ENCODE data around the gene VOPP1.
"Not testable (repeated sequence)": the region's sequence is repeated elsewhere in the genome, so short reads cannot be mapped to it uniquely, and the experiment has no call there.

VOPP1 gene, protein sequence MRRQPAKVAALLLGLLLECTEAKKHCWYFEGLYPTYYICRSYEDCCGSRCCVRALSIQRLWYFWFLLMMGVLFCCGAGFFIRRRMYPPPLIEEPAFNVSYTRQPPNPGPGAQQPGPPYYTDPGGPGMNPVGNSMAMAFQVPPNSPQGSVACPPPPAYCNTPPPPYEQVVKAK

DNA sequence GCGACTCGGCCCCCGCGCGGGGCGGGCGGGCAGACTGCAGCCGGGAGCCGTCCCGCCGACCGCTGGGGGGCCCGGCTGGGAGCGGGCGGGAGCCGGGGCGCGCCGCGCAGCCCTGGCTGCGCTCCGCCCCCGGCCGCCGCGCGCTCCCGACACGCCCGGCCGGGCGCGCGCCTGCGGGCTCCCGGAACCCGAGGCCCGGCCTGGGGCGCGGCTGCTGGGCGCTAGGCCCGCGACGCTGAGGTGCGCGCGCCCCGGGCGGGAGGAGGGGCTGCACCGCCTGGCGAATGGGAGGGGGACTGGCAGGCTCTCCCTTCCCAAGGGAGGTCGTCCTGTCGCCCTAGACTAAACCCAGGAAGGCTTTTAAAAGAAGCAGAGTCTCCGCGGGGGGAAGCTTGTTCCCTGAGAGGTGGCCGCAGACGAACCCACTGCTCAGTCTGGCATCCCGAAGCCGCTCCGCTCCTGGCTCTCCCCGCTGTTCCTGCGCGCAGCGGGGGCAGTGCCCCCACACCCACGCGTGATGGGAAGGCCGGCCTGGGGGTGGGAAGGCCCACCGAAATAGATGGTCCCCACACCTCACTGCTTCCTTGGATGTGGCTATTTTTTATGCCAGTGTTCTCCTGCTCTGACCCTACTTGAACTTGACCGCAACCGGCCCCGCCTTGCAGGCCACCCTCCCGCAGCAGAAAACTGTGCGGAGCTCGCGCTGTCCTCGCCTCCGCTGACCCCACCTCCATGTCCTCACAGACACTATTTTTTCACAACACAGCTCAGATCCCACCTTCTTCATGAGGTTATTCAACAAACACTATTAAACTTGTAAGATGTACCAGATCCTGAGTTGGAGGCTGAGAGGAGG lies at the start of gene VOPP1:
Gene VOPP1 (minus strand): TSS at position 125 of the 856 bp plus-strand sequence. CDS start 178 bp downstream, outside the sequence.
- DNase-seq (ENCODE audit: low read depth): no peak

DNA sequence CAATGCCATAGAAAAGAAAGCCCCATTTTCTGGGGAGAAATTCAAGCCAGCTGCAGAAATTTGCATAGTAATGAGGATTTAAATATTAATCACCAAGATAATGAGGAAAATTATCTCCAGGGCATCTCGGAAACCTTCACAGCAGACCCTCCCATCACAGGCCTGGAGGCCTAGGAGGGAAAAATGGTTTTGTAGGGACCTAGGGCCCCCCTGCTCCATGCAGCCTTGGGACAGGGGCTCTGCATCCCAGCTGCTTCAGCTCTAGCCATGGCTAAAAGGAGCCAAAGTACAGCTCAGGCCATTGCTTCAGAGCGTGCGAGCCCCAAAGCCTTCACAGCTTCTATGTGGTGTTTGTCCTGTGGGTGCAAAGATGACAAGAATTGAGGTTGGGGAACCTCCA lies 46.6 kb upstream of the VOPP1 start:
- no peak for DNase-seq (ENCODE audit: low read depth)

DNA sequence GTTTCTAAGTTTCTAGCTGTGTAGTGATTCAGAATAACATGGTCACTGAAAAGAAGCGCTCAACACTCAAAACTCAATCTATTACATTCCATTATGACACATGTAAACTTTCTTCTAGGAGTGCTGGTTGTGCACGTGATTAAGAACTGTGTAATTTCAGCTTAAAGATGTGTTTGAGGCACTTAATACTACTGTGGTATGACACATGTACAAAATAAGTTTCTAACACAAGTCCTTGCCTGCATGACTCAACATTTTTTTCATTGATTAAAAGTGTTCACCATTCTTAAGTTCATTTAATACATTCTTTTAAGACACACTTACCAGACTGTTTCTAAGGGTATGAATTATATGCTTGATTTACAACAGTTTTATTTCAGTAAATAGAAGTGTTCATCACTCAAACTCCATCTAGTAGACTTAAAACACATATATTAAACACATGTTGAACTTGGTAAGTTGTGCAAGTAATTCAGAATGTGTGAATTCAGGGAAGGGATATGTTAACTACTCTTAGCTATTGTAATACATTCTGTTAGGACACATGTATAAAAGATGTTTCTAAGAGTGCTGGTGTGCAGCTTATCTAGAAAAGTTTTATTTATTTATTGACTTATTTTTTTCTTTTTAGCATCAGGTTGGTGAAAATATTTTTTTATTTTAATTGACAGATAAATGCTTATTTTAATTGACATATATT lies 42.2 kb upstream of the VOPP1 start:
- DNase-seq (ENCODE audit: low read depth): not testable (repeated sequence)

DNA sequence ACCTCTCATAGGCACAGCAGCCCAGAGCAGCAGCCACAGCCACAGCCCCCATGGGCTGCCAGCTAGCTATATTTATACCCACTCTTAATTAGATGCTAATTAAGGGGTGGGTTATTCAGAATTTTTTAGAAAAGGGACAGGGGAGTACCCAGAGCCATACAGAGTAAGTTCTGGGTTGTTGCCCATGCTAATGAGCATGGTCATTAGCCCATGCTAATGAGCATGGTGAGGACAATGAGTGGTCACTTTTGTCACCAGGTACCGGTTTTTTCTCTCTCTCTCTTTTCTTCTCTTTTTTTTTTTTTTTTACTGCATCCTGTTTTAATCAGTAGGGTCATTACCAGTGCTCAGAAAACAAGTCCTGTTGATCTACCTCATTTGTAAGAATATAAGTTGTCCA lies 37.4 kb upstream of the VOPP1 start:
- not testable (repeated sequence) for DNase-seq (ENCODE audit: low read depth)

DNA sequence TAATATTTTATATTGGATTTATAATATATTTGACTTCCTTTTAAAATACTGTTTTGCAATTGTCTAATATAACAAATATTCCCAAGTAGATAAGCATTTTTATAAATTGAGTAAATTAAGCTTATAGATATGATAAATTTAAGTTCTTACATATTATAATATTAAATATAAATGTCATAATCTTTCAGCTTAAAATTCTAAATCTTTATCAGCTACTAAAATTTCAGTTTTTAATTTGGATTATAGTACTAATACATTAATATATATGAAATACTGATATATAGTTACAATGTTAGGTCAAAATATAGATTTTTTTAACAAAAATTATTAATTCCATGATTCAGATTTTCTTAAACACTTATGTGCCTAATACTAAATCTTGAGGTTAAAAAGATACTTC lies 33.4 kb upstream of the VOPP1 start:
- not testable (repeated sequence) for DNase-seq (ENCODE audit: low read depth)

DNA sequence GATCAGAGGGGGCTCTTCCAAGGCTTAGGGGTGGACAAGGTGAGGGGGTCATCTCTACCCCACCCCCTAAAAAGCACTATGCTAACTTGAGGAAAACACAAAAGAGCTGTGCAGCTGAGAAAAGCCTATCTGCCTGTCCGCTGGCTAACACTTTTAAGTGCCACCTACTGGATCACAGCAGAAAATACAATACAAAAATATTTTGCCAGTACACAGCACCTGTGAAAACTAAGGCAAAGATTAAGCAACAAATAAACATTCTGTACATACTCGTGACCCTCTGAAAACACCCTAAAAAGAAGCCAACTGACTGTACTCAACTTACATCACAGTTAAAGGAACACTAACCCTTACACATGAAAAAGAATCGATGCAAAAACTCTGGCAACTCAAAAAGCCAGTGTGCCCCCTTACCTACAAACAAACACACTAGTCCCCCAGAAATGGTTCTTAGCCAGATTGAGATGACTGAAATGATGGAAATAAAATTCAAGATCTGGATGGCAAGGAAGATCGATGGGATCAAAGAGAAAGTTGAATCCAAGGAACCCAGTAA lies 25.7 kb upstream of the VOPP1 start:
- DNase-seq (ENCODE audit: low read depth): not testable (repeated sequence)

DNA sequence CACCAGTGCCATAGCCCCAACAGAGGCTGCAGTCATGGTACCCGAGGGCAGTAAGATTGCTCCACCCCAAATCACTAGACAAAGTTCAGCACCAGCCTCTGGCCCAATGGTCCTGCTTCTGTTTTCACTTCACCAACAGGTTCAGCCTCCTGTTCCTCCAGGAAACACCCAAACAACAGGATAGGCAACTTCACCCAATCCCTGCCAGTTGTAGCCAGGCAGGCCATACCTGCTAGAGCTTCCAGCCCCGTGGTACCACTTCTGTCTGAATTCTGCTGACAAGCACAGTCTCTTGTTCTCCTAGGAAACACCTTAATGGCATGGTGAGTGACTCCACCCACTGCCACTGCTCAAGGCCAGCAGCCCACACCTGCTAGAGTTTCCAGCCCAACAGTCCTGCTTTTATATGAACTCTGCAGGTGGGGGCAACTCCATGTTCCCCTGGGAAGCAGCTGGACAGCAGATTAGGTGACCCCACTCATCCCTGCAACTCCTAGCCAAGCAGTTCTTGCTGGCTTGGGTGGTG lies 25.0 kb upstream of the VOPP1 start:
- DNase-seq (ENCODE audit: low read depth): not testable (repeated sequence)

DNA sequence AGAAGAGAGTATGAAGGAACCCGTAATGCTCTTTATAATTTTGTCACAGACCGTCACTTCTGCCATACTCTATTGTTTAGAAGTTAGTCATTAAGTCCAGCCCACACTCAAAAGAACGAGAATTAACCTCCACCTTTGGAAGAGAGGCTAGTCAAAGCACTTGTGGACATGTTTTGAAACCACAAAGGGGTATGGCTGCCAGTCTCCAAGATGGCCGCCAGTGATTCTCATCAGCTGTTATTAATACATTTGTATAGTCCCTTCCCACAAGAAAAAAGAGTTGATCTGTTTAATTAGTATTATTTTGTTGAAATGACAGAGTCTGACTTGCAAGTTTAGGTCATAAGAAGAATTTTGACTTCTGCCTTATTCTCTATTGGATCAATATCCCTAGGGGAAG lies 23.2 kb upstream of the VOPP1 start:
- DNase-seq (ENCODE audit: low read depth): no peak

DNA sequence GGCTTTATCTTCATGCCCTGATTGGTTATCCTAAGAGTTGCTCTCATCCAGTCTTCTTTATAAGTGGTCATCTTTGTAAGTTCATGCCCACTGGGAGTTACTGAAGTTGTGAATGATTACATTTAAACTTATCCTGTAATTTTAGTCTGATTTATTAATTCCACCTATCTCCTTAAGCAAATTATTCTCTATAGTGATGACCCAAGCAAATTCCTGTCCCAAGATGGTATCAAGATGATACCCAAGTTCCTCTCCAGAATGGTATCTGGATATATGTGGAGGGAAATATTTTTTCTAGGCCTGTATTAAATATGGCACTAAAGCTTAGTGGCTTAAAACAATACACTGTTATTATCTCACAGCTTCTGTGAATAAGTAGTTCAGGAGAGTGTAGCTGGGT lies 22.6 kb upstream of the VOPP1 start:
- DNase-seq (ENCODE audit: low read depth): no peak

DNA sequence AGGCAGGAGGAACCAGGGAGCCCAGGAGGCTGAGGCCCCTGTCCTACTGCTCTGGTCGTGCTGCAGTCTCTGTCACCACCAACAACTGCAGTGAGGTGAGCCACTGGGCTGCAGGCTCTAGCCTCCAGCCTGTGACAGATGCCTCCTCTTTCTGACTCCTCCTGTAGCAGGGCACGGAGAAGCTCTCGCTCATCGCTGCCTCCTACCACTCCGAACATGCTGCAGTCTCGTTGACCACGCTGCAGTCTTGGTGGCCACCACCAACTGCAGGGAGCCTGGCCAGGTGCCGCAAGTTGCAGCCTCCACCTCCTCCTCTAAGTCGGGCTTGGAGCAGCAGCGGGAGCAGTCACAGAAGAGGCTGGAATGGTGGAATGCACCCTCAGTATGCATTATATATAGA lies 22.1 kb upstream of the VOPP1 start:
- DNase-seq (ENCODE audit: low read depth): no peak

DNA sequence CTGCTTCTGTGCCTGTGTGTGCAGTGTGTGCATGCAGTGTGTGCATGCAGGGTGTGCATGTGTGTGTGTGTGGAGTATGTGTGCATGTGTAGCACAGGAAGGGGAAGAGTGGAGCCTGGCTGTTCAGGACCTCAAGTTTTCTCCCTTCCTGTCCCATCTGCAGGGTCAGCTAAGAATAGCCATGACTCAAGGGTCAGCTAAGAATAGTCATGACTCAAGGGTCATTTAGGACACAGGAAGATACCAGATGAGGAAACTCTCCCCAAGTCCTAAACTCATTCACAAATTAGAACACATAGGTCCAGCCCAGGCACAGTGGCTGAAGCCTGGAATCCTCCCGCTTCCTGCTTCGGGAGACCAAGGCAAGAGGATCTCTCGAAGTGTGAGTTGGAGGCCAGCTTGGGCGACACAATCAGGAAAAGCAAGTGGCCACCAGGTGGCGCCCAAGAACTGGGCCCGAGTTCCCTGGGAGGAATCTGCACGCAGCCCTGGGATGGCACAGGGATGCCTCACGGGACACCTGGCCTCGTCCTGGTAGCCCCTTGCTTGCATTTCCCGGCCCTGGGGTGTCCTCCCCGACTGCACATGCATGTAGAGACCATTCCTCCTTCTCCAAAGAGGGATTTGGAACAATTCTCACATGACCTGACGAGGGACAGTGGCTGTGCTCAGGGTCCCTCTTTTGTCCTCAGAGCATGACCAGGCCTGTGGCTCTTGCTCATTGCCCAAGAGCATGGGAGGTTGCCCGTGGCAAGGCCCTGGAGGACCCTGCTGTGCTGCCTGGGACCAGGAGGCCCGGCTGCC lies 21.4 kb upstream of the VOPP1 start:
- DNase-seq (ENCODE audit: low read depth): no peak

DNA sequence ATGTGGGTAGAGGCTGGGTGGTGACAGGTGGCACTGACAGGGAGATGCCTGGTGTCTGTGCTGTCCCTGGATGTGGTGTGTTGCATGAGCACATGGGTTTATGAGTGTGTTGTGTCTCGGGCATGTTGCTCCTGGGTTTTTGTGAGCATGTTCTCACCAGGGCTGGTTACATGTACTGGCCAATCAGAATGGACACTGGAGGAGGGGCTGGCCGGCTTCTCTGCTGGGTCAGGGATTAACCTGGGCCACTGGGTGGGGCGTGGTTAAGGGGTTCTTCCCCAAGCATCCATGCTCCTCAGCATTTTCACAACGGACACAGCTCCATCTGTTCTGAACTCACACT lies 20.8 kb upstream of the VOPP1 start:
- DNase-seq (ENCODE audit: low read depth): no peak

DNA sequence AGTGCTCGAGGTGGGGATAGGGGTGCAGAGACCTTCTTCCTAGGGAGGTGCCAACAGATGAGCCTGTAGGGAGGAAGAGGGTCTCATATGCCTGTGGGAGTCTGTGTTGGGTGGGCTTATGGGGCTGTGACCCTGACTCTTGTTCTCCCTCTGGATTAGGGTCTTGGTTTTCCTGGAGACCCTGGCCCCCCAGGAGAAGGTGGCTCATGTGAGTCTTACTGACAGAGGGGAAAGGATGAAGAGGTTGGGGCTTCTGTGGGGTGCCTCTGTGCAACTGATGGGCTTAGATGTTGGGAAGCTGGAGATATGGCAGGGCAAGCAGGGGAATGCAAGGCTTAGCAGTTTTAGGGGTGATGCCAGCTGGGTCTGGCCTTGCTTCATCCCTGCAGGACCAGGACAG lies 20.2 kb upstream of the VOPP1 start:
- no peak for DNase-seq (ENCODE audit: low read depth)

DNA sequence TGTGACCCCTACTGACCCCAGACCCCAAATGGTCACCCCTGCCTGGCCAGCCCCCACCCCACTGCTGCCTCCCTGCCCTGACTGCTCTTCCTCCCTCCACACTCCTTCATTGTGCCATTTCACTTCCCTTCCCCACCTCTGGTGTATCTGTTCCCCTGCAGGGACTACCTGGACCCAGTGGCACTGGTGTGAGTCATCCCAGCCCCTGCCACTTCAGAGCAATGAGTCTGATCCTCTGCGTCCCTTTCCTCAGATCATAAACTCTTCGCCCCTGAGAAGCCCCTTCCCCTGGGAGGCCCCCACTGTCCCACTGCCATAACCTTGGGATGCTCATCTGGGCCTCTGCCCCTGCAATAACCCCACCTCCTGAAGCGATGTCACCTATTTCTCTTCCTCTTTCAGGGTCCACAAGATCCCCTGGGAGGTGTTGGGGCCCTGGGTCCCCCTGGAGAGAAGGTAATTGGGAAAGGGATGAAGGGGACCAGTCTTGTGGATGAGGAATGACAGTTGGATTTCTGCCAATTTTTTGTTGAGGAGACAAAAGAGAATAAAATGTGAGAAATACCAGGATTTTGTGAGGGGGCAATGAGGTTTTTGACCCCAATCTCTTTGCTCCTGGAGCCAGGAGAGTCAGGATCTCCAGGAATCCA lies 19.1 kb upstream of the VOPP1 start:
- DNase-seq (ENCODE audit: low read depth): no peak

DNA sequence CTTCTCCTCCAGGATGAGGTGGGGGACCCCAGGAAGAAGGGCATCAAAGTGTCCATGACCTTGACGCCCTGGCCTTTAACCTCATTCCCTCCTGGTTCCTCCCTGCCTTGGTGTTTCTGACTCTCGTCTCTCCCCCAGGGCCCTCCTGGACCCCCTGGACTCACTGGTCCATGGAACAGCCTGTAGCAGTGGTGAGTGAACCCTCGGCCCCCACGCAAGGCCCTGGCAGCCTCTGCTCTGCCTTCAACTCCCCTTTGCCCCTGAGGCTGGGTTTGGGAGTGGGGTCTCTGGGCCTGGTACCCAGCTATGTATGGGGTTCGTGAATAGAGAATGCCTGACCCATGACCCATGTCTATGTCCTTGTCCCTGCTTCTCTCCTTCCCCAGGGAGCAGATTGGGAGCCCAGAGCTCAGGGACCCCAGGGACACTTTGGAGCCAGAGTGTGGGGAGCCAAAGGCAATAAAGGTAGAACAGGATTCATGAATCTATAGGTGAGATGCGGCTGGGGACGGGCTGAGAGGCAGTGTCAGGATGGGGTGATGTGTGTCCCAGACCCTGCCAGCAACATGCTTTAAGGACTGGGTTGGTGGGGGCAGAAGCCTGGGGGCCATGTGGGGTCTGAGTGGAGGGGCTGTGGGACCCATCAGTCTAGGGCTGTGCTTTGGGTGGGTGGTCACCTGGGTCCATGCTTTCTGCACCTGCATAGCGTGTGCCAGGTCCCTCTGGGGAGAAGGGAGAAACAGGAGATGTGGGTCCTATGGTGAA lies 18.4 kb upstream of the VOPP1 start:
- DNase-seq (ENCODE audit: low read depth): no peak

DNA sequence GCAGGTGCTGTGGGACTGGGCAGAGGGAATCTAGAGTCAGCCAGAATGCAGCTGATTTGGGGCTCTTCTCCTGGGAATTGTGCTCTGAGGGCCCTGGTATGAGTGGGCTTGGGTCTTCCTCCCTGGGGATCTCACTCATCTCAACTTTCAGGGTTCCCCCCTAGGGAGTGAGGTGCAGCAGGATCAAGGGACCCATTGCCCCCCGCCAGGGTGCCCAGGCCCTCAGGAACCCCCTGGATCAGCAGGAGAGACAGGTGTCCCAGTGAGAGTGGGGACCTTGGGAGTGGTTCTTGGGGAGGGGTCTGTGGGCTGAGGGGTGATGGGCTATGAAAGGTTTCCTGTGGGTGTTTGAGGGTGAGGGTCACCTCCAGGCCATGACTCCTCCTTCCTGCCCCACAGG lies 17.6 kb upstream of the VOPP1 start:
- DNase-seq (ENCODE audit: low read depth): no peak

DNA sequence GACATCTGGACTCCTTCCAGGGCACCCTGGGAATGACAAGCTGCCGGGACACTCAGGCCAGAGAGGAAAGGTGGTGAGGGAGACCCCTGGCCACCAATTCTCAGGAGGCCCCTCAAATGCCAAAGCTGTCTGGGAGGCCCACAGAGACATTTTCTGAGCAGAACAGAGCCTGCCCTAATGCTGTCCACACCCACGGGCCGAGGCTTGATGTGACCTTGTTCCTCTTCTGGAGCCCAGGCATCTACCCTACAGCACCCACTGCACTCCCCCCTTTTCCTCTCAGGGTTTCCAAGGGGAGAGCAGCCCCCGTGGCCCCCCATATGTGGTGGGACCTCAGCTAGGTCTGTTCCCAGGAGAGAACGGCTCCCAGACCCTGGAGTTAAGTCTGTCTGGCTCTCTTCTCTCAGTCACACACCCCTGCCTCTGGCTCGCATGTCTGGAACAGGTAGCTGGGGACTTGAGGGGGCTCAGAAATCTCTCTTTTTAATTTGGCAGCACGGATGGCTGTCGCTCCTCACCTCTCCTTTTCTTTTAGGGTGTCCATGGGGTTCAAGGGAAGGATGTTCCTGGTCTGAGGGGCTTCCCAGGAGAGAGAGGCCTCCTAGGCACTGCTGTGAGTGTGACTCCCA lies 16.8 kb upstream of the VOPP1 start:
- no peak for DNase-seq (ENCODE audit: low read depth)

DNA sequence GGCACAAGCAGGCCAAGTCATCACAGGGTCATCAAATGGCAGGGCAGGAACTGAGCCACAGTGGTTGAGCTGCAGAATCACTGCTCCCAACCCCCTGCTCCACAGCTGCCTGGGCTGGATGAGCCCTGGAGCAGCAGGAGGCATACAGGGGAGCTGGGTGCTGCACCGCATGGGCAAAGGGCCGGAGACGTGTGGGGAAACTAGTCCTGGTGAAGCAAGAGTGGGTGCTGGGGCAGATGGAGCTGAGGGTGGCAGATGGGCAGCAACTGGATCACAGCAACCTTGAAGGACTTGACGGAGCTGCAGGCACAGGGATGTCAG lies 16.0 kb upstream of the VOPP1 start:
- DNase-seq (ENCODE audit: low read depth): no peak

DNA sequence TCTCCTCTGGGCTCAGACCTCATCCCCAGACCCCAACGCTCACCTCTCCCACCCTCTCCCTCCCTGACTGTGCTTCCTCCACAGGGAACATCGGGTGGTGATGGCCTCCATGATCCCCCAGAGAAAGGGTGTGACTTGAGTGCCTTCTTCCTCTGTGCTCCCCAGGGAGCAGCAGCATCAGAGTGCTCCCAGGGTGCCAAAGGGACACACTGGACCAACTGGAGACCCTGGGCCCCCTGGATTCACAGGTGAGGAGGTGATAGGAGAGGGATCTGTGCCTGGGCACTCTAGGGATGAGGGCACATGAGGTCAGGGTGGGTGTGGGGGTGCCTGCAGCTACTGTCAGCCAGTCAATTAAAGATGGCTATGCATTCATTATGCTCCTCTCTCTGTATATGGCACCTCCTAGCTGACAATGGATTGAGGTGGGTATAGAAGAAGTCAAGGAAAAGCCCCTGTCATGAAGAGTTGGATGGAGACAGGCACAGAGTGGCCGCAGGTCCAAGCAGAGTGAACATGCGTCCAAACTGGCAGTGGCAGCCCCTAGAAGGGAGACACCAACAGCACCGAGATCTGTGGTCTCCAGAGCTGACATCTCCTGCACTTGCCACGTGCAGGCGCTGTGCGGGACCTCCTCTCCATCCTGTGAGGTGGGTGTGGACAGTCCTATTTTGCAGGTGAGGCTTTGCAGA lies 15.5 kb upstream of the VOPP1 start:
- no peak for DNase-seq (ENCODE audit: low read depth)

DNA sequence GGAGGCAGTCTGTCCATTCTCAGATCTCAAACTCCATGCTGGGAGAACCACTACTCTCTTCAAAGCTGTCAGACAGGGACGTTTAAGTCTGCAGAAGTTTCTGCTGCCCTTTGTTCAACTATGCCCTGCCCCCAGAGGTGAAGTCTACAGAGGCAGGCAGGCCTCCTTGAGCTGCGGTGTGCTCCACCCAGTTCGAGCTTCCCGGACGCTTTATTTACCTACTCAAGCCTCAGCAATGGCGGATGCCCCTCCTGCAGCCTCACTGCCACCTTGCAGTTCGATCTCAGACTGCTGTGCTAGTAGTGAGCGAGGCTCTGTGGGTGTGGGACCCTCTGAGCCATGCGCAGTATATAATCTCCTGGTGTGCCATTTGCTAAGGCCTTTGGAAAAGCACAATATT lies 10.4 kb upstream of the VOPP1 start:
- not testable (repeated sequence) for DNase-seq (ENCODE audit: low read depth)
